Thyroid gland (tissue), 4 donors: Measurements from ENCODE around the gene JAKMIP1.

ENCODE experiments used
- POLR2A ChIP-seq, 2 donors: fragments of 450-650 bp; IDR thresholded peaks; one replicate each; pipeline ENCODE4 v1.6.1; 2017; ENCODE audit warnings: antibody characterized with exemption in 2 of 2, mild to moderate bottlenecking in 2 of 2, moderate library complexity in 1 of 2
- TF ChIP-seq, protein P1 (sequence below), 6 experiments: fragments of 200-600 bp in 3 of 6; fragments of 450-650 bp in 3 of 6; sonication (generic) in 3 of 6; IDR thresholded peaks; one replicate each; pipeline ENCODE4 v1.5.1; 2016 to 2019; ENCODE audit warnings: antibody characterized with exemption in 6 of 6, mild to moderate bottlenecking in 2 of 6, inconsistent platforms in 1 of 6, moderate library complexity in 1 of 6

DNA sequence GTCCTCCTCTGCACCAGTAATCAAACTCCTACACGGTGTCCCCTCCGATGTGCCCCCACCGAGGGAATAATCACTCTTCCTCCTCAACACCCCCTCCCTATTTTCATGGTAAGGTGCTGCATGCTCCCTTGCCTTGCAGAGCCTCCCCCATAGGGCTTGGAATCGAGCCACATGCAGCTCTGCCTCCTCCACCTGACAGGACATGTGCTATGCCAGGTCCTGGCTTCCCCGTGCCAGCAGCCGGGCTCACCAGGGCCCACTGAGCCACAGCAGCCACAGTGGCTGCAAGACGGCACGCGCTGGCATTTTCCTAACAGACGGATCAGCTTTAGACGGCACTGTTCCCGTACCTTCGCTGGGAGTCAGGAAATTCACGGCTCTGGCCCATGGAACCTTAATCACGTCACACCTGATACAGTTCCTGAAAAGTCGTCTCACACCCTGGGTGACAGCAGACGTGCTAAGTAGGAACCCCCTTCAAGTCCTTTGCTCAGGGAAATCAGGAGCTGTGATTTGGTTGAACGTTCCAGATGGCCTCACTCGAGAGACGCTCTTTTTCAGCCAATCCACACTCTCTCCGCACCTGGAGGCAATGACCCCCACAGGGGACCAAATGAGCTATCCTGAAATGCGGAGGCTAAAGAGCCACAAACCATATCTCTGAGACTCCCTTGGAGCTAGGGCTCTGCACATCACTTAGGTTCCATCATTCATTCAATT lies 63.2 kb downstream of the JAKMIP1 start:
- TF ChIP-seq, protein P1, sequence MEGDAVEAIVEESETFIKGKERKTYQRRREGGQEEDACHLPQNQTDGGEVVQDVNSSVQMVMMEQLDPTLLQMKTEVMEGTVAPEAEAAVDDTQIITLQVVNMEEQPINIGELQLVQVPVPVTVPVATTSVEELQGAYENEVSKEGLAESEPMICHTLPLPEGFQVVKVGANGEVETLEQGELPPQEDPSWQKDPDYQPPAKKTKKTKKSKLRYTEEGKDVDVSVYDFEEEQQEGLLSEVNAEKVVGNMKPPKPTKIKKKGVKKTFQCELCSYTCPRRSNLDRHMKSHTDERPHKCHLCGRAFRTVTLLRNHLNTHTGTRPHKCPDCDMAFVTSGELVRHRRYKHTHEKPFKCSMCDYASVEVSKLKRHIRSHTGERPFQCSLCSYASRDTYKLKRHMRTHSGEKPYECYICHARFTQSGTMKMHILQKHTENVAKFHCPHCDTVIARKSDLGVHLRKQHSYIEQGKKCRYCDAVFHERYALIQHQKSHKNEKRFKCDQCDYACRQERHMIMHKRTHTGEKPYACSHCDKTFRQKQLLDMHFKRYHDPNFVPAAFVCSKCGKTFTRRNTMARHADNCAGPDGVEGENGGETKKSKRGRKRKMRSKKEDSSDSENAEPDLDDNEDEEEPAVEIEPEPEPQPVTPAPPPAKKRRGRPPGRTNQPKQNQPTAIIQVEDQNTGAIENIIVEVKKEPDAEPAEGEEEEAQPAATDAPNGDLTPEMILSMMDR (IDR thresholded peaks at IDR 0.05): no peak
- no peak for TF ChIP-seq POLR2A (IDR thresholded peaks at IDR 0.05)
